Epidermal melanocyte (primary cell): Measurements from ENCODE around the gene SMAD6.
"Not testable (repeated sequence)": the region's sequence is repeated elsewhere in the genome, so short reads cannot be mapped to it uniquely, and the experiment has no call there.

Source experiments
- DNase-seq: peaks from one replicate; pipeline ENCODE4 v3.0.0; 2011; ENCODE audit warnings: low spot score; ENCODE audit not compliant: insufficient read length

The SMAD6 gene

DNA sequence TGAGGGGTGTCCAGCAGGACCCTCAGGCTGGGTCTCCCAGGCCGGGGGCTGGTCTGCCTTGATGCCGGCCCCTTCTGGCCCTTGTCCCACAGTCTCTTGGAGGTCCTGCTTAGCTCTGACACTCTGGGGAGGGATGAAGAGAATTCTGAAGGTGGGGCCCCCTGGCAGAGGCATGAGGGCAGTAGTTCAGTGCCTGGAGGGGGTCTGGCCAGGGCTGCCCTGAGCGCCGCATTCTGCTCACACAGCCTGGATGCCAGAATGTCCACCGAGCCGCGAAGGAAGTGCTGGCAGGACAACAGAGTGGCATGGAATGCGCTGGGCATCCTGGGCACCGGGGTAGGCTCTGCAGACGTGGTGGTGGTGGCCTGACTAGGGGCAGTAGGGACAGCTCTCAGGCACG is 55.5 kb downstream of the SMAD6 start:
- DNase-seq, result no peak

DNA sequence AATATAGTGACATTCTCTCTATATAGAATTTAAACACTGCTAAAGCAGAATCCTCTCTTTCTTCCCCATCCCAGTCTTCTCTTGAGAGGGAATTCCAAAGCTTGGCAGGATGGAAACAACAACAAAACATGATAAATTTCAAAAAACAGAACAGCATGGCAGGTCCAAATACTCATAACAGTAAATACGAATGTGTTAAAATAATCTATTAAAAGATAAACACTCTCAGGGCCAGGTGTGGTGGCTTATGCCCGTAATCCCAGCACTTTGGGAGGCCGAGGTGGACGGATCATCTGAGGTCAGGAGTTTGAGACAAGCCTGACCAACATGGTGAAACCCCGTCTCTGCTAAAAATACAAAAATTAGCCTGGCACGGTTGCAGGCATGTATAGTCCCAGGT is 56.2 kb downstream of the SMAD6 start:
- DNase-seq, result not testable (repeated sequence)

DNA sequence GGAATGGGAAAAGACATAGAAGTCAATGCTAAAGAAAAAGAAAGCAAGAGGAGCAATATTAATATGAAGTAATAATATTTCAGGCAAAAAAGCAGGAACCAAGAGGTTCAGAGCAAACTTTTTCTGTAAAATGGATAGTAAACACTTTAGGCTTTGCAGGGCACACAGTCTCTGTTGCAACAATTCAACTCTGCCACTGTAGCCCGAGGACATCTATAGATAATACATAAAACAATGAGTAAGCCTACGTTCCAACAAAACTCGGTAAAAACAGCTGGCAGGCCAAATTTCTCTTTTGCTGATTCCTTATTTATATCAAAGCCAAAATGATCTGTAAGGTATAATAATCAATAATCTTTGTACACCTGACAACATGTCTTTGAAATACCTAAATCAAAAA is 56.8 kb downstream of the SMAD6 start:
- no peak for DNase-seq

DNA sequence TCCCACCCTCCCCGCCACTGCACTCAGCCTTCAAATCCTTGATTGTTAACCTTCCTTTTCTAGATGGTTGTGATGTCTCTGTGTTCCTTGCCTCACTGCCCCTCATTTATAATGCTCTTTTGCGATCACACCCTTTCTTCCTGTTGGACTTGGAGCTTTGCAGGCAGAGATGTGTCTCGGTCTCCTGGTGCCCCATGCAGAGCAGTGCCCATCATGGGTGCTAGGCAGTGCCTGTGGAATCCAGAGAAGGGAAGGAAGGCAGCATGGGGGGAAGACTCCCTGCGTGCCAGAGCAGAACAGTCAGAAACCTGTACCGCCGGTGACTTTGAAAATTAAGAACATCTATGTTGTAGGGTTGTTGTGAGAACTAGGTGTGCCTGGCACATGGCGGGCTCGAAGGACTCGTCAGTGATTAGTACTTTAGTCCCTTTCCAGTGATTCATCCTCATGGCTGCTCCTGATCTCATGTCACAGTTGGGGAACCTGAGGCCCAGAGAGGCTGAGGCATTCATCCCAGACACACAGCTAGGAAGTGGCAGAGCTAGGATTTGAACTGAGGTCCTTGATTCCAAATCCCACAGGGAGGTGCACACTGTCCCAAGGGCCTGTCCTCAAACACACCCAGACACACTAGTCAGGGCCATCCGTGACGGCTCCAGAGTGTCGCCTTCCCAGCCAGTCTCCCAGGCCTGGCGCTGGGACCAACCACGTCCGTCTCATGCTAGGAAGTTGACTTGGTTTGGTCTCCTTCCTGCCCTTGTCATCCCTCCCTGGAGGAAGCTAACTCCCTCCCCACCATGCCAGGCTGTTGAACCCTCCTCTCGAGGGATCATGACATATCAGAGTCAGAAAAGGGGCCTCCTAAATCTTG is 58.3 kb downstream of the SMAD6 start:
- DNase-seq, result no peak

DNA sequence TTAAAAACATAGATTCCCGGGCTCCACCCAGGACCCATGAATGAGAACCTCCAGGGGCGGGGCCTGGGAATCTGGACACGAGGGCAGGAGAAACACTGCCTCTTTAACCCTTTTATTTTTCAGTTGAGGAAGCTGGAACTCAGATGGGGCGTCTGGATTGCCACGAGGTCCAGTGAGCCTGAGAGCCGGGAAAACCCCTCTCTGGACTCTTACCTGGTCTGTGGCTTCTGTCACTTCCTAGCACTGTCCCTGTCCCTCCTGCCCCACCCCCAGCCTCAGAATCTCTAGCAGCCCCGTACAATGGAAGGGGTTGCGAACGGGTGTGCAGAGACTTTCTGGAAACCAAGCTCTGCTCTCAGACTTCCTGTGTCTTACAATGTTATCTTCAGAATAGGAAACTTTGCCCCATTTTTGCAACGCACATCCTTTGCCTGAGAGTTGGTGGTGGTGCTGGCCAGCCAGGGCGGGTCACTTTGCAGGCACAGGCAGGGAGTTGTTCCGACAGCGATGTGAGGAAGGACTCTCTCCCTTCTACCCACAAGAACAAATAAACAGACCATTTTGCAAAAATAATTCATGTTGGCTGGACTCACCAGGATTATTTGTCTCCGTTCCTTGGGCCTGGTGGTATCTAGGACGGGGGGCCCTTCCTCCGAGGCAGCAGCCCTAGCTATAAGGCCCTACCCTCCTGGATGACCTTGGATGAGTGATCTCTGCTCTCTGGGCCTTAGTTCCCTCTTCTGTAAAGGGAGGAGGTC is 59.1 kb downstream of the SMAD6 start:
- no peak for DNase-seq

DNA sequence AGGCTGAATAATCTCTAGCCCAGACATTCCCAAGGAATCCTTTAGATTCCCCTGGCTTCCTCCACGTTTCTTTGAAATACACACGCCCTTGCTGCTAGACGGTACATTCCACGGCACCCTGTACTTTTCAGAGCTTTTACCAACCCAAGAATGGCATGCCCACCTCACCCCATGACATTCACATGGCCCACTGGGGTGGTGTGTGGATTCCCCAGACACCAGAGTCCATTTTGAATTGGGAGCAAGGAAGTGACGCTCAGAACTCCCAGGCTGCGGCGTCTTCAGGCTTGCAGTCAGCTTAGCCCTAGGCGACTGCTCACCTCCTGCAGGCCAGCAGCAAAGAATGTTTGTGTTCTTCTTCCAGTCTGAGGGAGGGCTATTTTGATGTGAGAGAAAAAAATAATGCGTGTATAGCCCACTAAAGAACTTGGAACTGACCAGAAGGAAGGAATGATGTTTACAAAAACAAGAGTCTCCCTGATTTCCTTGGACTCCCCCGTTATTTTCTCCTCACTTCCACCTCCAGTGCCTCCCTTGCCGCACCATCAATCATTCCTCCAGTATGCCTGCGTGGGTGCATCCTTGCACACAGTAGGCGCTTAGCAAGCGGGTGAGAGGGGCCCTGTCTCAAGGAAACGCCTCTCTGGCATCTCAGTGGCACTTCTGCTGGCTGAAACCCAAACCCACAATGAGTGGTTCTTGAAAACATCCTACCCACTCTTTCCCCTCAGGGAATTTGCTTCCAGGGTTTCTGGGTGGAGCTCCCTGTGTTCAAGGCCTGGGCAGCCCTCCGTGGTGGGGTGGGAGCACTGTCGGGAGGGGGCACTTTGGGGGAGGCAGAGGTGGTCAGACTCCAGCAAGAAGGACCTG is 59.9 kb downstream of the SMAD6 start:
- DNase-seq, result no peak

DNA sequence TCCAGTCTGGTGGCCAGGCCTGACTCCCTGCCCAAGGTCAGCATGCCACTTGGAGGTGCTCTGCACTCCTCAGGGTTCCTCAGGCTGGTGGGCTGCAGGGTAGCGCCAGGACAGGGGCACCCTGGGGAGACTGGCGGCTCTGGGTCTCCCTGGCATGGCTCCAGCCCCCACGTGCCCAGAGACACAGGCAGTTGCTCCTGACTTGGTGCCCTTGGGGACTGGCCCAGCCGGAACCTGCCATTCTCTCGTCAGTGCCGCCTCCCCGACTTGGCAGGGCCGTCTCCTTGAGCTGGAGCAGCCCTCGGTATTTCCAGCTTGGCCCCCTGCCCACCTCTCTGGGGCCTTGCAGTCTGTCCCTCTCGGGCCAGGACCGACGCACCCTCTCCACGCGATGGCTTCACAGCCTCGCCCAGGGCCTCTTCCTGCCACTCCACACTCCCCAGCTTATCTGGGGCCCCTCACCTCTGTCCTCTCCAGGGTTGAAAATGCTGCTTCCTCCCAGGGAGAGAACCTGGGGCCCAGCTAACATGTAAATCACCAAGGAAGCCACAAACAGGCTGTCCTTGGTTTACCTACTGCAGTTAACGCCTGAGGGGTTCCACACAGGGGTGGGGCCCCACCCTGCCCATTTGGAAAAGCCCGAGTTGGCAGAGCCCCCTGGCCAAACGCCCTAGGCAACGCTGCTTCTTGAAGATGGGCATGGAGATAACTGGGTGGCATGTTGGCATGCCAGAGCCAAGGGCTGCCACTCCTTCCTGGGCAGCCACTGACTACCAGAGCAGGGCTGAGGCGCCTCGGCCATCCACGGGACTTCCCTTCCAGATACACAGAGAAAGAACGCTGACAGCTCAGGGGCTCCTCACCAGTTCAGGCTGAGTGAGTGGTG is 61.4 kb downstream of the SMAD6 start:
- DNase-seq, result no peak

DNA sequence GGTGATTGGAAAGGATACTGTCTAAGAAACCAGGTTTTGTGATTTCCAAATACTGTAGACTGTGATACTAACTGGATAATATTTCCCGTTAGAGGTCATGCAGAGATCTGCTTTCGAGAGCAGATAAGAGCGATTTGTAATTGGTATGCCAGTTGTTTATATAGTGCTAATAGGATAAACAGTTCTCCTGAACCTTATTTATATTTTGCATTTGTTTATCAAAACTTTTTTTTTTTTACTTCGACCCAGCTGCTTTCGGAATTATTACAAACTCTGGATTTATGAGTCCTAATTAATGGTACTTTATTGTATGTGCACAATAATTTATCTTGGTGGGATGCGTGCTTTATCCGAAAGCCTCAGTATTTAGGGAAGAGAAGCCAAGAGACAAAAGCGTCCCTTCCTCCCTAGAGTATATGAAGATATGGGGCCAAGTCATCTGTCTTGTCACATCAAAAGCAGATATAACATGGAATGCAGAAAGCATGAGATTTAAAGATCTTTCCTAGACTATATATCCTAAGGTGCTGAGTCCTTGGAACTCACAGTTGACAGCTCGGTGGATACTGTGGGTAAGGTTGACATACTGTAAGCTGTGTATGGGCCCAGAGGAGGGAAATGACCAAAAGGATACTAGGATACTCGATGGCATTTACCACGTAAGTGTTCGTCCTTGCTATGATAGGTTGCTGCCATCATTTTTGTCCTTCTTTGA is 62.2 kb downstream of the SMAD6 start:
- no peak for DNase-seq

GRCh38 chr15:66765478-66766281 is 63.6 kb downstream of the SMAD6 start:
- peak; percentile 89 for DNase-seq

GRCh38 chr15:66766282-66767230 is 64.5 kb downstream of the SMAD6 start:
- no peak for DNase-seq

DNA sequence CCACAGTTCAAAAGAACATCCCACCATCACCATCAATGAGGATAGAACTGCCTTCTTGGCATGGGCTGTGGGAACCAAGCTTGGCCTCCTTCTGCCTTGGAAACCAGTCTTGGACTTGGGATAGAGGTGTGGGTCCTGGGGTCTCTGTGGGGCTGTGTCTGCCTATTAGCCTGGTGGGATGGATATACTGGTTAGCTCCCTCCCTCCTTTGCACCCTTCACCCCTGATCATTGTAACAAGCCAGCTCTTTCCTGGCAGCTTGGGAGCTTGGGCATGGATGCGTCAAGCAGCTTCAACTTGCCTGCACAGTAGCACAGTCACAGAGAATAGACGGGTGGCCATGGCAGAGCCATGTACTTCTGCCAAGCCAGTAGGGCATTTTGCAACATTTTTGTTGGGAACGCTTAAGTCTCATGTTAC is 65.2 kb downstream of the SMAD6 start:
- DNase-seq, result no peak

- DNase-seq, result no peak
Measured at GRCh38 chr15:66768987-66769386, 67.0 kb downstream of the SMAD6 start.

DNA sequence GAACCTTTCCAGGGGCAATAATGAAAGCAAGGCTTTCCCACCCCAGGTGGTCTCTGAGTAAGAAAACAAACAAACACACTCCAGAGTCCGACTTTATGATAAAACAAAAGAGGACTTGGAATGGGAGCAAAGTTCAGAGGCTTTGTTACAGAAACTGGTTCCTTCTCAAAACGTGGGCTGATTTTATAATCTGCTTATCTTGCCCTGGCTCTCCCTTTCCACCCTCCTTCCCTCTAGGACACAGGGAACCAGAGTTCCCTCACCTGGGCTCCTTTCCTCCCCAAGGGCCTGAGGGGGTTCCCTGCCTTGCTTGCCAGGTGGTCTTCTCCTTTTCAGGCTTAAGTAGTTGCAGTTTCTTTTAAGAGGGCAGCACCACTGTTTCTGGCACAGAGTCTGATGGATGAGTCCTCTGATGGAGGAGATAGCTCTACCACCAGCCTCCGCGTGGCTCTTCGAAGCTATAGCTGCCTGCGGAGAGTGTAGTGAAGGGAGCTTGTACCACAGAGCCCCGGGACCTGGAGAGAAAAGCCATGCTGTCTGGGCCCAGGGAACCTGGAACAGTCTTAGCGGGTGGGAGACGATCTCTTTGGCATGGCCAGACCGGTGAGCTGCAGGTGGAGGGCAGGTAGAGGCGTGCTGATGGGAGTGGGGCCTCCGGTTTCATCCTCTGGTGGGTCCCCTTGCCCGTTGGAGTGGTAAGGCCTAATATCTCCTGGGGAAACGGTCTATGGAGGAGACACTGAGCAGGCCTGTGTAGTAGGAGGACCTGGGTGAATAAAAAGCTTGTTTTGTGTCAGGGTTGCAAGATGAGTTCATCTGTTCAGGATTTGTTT is 68.7 kb downstream of the SMAD6 start:
- no peak for DNase-seq

DNA sequence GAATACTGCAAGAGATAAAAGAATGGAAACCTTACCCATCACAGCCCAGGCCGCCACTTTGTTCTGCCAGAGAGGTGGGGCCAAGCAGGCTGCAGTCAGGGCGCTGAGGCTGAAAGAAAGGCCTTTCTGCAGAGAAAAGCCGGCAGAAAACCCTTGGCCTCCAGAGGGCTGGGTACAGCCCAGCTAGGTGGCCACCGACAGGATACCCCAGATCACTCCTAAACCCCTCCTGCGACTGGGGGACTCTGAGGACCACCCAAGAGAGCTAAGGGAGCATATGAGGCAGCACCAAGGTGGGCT is 69.3 kb downstream of the SMAD6 start:
- no peak for DNase-seq

GRCh38 chr15:66772604-66773128 is 70.6 kb downstream of the SMAD6 start:
- DNase-seq, result no peak

DNA sequence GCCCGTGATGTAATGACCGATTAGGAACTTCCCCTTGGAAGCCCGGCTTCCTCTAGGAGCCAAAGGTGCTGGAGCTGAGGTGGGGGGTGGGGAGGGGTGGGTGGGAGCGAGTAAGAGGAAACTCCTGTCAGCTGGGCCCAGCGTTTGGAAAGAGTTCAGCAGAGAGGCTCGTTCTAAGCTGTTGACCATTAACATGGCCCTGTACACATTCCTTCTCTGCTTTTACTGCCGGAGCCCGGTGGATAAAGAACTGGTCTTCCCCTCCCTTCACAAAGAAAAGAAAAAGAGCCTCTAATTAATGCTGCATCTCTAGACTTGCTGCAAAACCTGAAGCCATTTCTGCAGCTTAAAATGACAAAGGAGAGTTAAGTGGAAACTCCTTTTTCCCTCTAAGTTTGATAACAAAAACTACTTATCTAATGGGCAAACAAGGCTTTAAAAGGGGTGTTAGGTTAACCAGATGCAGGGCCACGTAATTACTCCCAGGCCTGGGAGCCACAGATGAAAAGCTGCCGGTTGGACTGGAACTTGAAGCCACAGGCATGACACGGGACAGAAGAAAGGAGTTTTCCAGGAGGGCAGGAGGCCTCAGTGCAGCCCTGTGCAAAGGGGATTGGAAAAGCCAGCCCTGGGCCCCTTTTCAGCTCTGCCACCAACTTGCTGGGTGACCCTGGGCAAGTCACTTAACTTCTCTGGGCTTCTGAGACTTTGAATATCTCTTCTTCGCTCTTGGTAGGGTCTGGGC is 71.3 kb downstream of the SMAD6 start:
- no peak for DNase-seq
